Testis (tissue), 3 donors: ENCODE results near the gene MTTP. TPM values are rescaled to one million over a fixed set of nuclear protein-coding genes. Genes with fewer than 3 reads are reported as not detected.
A peak's percentile ranks its signal among the peaks of the same experiment; 100 is the strongest.

ENCODE experiments used
- DNase-seq: peaks from one replicate; pipeline ENCODE4 v3.0.0-alpha.2; 2019
- H3K27ac ChIP-seq, 2 donors: fragments of 200-600 bp; sonication (generic); one replicate each; pipeline ENCODE4 v1.5.1; 2019
- H3K27me3 ChIP-seq: fragments of 200-600 bp; sonication (generic); one replicate; pipeline ENCODE4 v1.5.1; 2019
- H3K36me3 ChIP-seq: fragments of 200-600 bp; sonication (generic); one replicate; pipeline ENCODE4 v1.5.1; 2017; ENCODE audit warnings: low read depth; ENCODE audit errors: missing control alignments
- H3K4me1 ChIP-seq: fragments of 200-600 bp; sonication (generic); one replicate; pipeline ENCODE4 v1.5.1; 2019
- H3K4me3 ChIP-seq, 2 donors: fragments of 200-600 bp; sonication (generic); one replicate each; pipeline ENCODE4 v1.5.1; 2017 to 2019
- H3K9me3 ChIP-seq: fragments of 200-600 bp; sonication (generic); one replicate; pipeline ENCODE4 v1.5.1; 2017
- POLR2A ChIP-seq: fragments of 450-650 bp; IDR thresholded peaks from one replicate; pipeline ENCODE4 v1.6.1; 2017; ENCODE audit warnings: antibody characterized with exemption, mild to moderate bottlenecking, moderate library complexity
- WGBS, 2 donors: methylation state at CpG; one replicate each; pipeline ENCODE4 v1.1.5; 2018; 5-methylcytosine and 5-hydroxymethylcytosine counted together
- intact Hi-C: fragments of 100-400 bp; cut with DNase I; formaldehyde crosslinking; loops from one replicate; pipeline ENCODE4 v1.15.1; 2023; ENCODE audit warnings: low total_unique reads
- polyA plus RNA-seq: library from polyadenylated mRNA; stranded (reverse); fragments of 350-450 nt; fragmentation: Illumina TruSeq; extraction: RNeasy Lipid Tissue Mini Kit (QIAGEN cat#74804); gene quantifications from one replicate; pipeline ENCODE4 v1.2.3, GENCODE V29; 2014; ENCODE audit warnings: low read depth, low replicate concordance; ENCODE audit not compliant: insufficient read depth
- total RNA-seq, 2 donors: library from RNA; depleted of rRNA; stranded (reverse); fragments of >200 nt; gene quantifications; one replicate each; pipeline ENCODE4 v1.2.3, GENCODE V29; 2016
- TF ChIP-seq, protein P1 (sequence below), 3 experiments: fragments of 450-650 bp in 2 of 3; fragments of 200-600 bp in 1 of 3; sonication (generic) in 1 of 3; IDR thresholded peaks; one replicate each; pipeline ENCODE4 v1.5.1; 2016 to 2019; ENCODE audit warnings: antibody characterized with exemption in 3 of 3, mild to moderate bottlenecking in 2 of 3, moderate library complexity in 1 of 3

Gene MTTP
- total and polyA plus RNA-seq, 3 donors from 2014 or later, result 6.8 to 26.0 (median 15.4) TPM

DNA sequence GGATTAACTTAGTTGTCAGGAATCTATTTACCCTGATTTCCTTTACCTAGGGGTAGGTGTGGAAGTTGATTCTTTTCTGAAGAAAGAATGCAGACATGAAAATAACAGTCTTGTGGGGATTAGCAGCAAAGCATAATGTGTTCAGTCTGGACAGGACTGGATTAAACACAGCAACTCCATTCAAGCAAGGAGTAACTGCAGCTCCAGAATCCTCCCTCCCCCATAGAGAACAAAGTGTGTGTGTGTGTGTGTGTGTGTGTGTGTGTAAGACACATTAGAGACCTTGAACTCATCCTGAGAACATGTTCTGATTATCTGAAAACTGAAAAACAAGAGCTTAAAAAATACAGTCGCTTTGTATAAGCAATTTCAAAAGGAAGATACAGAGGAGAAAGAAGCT is 73.7 kb downstream of the MTTP start:
- Histone ChIP-seq H3K27me3 (no peaks in the 10 kb centered on the region), H3K36me3 (no peaks in the 10 kb centered on the region), H3K9me3 (no peaks in the 10 kb centered on the region), H3K27ac (peak overlapping the region; percentile 61 to 82), H3K4me3 (no peak overlapping the region), H3K4me1 (peaks cover 58% of the 10 kb centered on the region)
- TF ChIP-seq, protein P1, sequence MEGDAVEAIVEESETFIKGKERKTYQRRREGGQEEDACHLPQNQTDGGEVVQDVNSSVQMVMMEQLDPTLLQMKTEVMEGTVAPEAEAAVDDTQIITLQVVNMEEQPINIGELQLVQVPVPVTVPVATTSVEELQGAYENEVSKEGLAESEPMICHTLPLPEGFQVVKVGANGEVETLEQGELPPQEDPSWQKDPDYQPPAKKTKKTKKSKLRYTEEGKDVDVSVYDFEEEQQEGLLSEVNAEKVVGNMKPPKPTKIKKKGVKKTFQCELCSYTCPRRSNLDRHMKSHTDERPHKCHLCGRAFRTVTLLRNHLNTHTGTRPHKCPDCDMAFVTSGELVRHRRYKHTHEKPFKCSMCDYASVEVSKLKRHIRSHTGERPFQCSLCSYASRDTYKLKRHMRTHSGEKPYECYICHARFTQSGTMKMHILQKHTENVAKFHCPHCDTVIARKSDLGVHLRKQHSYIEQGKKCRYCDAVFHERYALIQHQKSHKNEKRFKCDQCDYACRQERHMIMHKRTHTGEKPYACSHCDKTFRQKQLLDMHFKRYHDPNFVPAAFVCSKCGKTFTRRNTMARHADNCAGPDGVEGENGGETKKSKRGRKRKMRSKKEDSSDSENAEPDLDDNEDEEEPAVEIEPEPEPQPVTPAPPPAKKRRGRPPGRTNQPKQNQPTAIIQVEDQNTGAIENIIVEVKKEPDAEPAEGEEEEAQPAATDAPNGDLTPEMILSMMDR (IDR thresholded peaks at IDR 0.05), result no peak
- TF ChIP-seq POLR2A, result no peak
- intact Hi-C loops, result no loop called here
- peak; percentile 75 for DNase-seq
- WGBS, 2 donors, result 20 to 23% methylated on average over 1 of the region's 1 CpG

GRCh38 chr4:99649208-99649607 is 74.6 kb downstream of the MTTP start:
- Histone ChIP-seq H3K9me3 (no peaks in the 10 kb centered on the region), H3K27ac (peak overlapping the region; percentile 61 to 82), H3K36me3 (no peaks in the 10 kb centered on the region), H3K4me3 (no peak overlapping the region), H3K27me3 (no peaks in the 10 kb centered on the region), H3K4me1 (peaks cover 53% of the 10 kb centered on the region)
- no peak for DNase-seq
- intact Hi-C loops, result no loop called here
- 84 to 86% methylated on average over 8 to 9 of the region's 9 CpGs for WGBS, 2 donors
- TF ChIP-seq, protein P1 (IDR thresholded peaks at IDR 0.05), result no peak
- no peak for TF ChIP-seq POLR2A

GRCh38 chr4:99649778-99650177 is 75.2 kb downstream of the MTTP start:
- no peak overlapping the region for H3K4me3 ChIP-seq
- intact Hi-C loops, result no loop called here
- WGBS, 2 donors, result 75 to 88% methylated on average over 4 to 10 of the region's 10 CpGs
- no peaks in the 10 kb centered on the region for H3K9me3 ChIP-seq
- no peaks in the 10 kb centered on the region for H3K27me3 ChIP-seq
- TF ChIP-seq POLR2A, result no peak
- TF ChIP-seq, protein P1 (IDR thresholded peaks at IDR 0.05), result no peak
- H3K36me3 ChIP-seq, result no peaks in the 10 kb centered on the region
- peak overlapping the region; percentile 61 to 82 for H3K27ac ChIP-seq
- H3K4me1 ChIP-seq, result peaks cover 50% of the 10 kb centered on the region
- DNase-seq, result no peak

DNA sequence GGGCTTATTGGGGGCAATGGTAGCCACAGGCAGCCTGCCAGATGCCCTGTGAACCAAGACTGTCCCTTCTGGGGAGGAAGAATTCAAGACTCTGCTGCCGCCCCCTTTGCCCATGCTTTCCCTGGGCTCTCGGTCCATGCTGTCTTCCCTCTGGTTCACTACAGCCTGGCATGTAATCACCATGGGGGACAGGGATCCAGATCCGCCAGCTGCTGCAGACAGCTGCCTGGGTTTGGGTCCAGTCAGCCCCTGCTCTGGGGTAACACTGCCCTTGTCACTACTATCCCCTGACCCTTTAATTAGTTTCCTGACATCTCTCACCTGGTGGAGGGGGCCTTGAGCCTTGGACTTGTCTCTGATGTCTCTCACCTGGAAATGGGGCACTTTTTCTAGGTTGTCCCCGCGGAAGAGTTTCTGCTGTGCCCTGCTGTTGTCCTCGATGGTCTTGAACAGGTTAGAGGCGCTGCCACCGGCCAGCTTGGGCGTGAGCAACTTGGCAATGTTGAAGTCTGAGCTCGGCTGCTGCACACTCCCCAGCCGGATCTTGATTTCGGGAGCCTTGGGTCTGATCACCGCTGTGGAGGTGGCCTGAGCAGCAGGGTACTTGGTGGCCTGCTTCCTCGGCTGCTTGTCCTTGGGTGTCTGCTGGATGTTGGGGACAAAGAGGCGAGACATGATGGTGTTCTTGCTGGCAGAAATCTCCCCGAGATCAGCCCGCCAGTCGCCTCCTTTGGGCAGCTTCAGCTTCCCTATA is 76.6 kb downstream of the MTTP start:
- no peaks in the 10 kb centered on the region for H3K9me3 ChIP-seq
- no peak for DNase-seq
- no peaks in the 10 kb centered on the region for H3K27me3 ChIP-seq
- intact Hi-C loops, result no loop called here
- no peak overlapping the region for H3K27ac ChIP-seq
- no peaks in the 10 kb centered on the region for H3K36me3 ChIP-seq
- WGBS, 2 donors, result 72 to 79% methylated on average over 7 to 18 of the region's 18 CpGs
- H3K4me3 ChIP-seq, result peak overlapping the region; percentile 23 to 24
- TF ChIP-seq, protein P1 (IDR thresholded peaks at IDR 0.05), result no peak
- no peak for TF ChIP-seq POLR2A
- peaks cover 36% of the 10 kb centered on the region for H3K4me1 ChIP-seq
